Glutamatergic neuron (in vitro differentiated cells): ENCODE data around the gene AATK. TPM values are rescaled to one million over a fixed set of nuclear protein-coding genes. Genes with fewer than 3 reads are reported as not detected.
A peak's percentile ranks its signal among the peaks of the same experiment; 100 is the strongest.

Experiments used
- DNase-seq: peaks from one replicate; pipeline ENCODE4 v3.0.0; 2022
- H3K27ac Mint-ChIP-seq: one replicate; pipeline ENCODE4 v1.8.0; 2020; ENCODE audit warnings: mild to moderate bottlenecking, mixed read lengths, inconsistent platforms; ENCODE audit not compliant: unreplicated experiment
- H3K27me3 Mint-ChIP-seq: one replicate; pipeline ENCODE4 v1.8.0; 2020; ENCODE audit warnings: mild to moderate bottlenecking, moderate library complexity, mixed read lengths, inconsistent platforms; ENCODE audit not compliant: unreplicated experiment
- H3K36me3 Mint-ChIP-seq: one replicate; pipeline ENCODE4 v1.8.0; 2020; ENCODE audit warnings: mild to moderate bottlenecking, mixed read lengths, inconsistent platforms; ENCODE audit not compliant: unreplicated experiment
- H3K4me1 Mint-ChIP-seq: one replicate; pipeline ENCODE4 v1.8.0; 2020; ENCODE audit warnings: mild to moderate bottlenecking, low read depth, mixed read lengths, inconsistent platforms; ENCODE audit not compliant: unreplicated experiment
- H3K4me3 Mint-ChIP-seq: one replicate; pipeline ENCODE4 v1.8.0; 2020; ENCODE audit warnings: mild to moderate bottlenecking, mixed read lengths, inconsistent platforms; ENCODE audit not compliant: unreplicated experiment
- H3K9me3 Mint-ChIP-seq: one replicate; pipeline ENCODE4 v1.8.0; 2020; ENCODE audit warnings: mild to moderate bottlenecking, moderate library complexity, mixed read lengths, inconsistent platforms; ENCODE audit not compliant: unreplicated experiment
- CTCF ChIP-seq: fragments of 200-600 bp; sonication (generic); IDR thresholded peaks from one replicate; pipeline ENCODE4 v1.5.0; 2021; ENCODE audit not compliant: partially characterized antibody, unreplicated experiment
- total RNA-seq: library from RNA; stranded (reverse); fragmentation: NEBNext Ultra II Directional; extraction: Animal tissue kit (Norgen Biotek cat#: 25700); gene quantifications from one replicate; pipeline ENCODE4 v1.2.1, GENCODE V29; 2021; ENCODE audit not compliant: unreplicated experiment

Gene AATK
- total RNA-seq, 1 donor from 2014 or later = 27.0 TPM

GRCh38 chr17:81118308-81119221, 47.5 kb downstream of the AATK start:
- Mint-ChIP-seq H3K9me3 (peaks cover 14% of the 10 kb centered on the region), H3K27ac (peak overlapping the region; percentile 59), H3K4me3 (peak overlapping the region; percentile 25), H3K36me3 (no peaks in the 10 kb centered on the region), H3K4me1 (peaks cover 8% of the 10 kb centered on the region), H3K27me3 (peaks cover 18% of the 10 kb centered on the region)
- no peak for DNase-seq
- TF ChIP-seq CTCF = no peak

- Mint-ChIP-seq H3K36me3 (no peaks in the 10 kb centered on the region), H3K27ac (no peak overlapping the region), H3K4me3 (no peak overlapping the region), H3K27me3 (peaks cover 20% of the 10 kb centered on the region), H3K9me3 (peaks cover 14% of the 10 kb centered on the region), H3K4me1 (peaks cover 10% of the 10 kb centered on the region)
- TF ChIP-seq CTCF = no peak
- DNase-seq = no peak
Observed at GRCh38 chr17:81117672-81118198, 48.3 kb downstream of the AATK start.

GRCh38 chr17:81116704-81117103, 49.3 kb downstream of the AATK start:
- no peak overlapping the region for H3K27ac Mint-ChIP-seq
- H3K36me3 Mint-ChIP-seq = no peaks in the 10 kb centered on the region
- peaks cover 20% of the 10 kb centered on the region for H3K27me3 Mint-ChIP-seq

GRCh38 chr17:81115749-81116464, 50.1 kb downstream of the AATK start:
- H3K4me3 Mint-ChIP-seq = no peak overlapping the region
- H3K4me1 Mint-ChIP-seq = peaks cover 12% of the 10 kb centered on the region
- peaks cover 18% of the 10 kb centered on the region for H3K9me3 Mint-ChIP-seq
- no peak for DNase-seq
- H3K27ac Mint-ChIP-seq = peak overlapping the region; percentile 64
- H3K27me3 Mint-ChIP-seq = peaks cover 20% of the 10 kb centered on the region
- TF ChIP-seq CTCF = no peak
- H3K36me3 Mint-ChIP-seq = no peaks in the 10 kb centered on the region

More at GRCh38 chr17:81116704-81117103, 49.3 kb downstream of the AATK start:
- H3K9me3 Mint-ChIP-seq = peaks cover 17% of the 10 kb centered on the region
- TF ChIP-seq CTCF = no peak
- DNase-seq = no peak
- H3K4me3 Mint-ChIP-seq = no peak overlapping the region
- H3K4me1 Mint-ChIP-seq = peaks cover 10% of the 10 kb centered on the region
